CD4-positive, alpha-beta T cell treated with Interleukin-12 subunit alpha and Interleukin-12 subunit beta, for 1 hour (primary cell): ENCODE data around the gene FERMT1.

Source experiments
- DNase-seq: peaks from one replicate; pipeline ENCODE4 v3.0.0-alpha.2; 2020

FERMT1 gene, protein sequence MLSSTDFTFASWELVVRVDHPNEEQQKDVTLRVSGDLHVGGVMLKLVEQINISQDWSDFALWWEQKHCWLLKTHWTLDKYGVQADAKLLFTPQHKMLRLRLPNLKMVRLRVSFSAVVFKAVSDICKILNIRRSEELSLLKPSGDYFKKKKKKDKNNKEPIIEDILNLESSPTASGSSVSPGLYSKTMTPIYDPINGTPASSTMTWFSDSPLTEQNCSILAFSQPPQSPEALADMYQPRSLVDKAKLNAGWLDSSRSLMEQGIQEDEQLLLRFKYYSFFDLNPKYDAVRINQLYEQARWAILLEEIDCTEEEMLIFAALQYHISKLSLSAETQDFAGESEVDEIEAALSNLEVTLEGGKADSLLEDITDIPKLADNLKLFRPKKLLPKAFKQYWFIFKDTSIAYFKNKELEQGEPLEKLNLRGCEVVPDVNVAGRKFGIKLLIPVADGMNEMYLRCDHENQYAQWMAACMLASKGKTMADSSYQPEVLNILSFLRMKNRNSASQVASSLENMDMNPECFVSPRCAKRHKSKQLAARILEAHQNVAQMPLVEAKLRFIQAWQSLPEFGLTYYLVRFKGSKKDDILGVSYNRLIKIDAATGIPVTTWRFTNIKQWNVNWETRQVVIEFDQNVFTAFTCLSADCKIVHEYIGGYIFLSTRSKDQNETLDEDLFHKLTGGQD

GRCh38 chr20:6122873-6123648, at the start of gene FERMT1:
Gene FERMT1 (minus strand): TSS chr20:6123030. CDS start chr20:6119554, 3,476 bp downstream.
- DNase-seq = no peak

DNA sequence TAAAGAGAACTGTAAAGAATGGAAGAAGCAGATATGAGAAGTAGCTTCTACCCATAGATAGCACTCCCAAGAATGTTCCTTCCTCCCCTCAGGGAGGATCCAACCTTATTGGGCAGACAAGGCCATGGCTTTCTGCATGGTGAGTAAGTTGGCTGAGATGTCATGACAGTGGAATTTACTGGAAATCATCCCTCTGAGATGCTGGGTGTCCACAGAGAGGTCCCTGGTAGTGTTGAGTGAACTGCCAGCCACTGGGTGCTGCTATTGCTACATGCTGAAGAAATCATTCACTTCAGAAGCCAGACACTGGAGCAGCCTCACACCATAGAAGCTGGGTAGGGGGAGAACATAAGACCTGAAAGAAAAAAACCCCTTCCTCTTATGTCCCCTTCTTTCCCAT, 46.4 kb upstream of the FERMT1 start:
- DNase-seq = no peak

DNA sequence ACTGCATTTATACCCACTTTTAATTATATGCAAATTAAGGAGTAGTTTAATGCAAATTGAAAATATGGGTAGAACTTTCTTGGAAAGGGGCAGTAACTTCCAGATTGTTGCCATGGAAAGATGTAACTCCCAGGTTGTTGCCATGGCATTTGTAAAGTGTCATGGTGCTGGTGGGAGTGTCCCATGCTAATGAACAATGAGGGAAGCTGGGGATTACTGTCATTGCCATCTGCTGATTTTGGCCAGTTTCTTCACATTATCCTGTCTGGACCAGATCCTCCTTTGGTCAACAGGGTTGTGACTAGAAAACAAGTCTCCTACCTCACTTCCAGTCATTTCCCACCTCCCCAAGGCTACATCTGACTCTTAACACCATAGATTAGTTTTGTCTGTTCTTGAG, 45.4 kb upstream of the FERMT1 start:
- no peak for DNase-seq

DNA sequence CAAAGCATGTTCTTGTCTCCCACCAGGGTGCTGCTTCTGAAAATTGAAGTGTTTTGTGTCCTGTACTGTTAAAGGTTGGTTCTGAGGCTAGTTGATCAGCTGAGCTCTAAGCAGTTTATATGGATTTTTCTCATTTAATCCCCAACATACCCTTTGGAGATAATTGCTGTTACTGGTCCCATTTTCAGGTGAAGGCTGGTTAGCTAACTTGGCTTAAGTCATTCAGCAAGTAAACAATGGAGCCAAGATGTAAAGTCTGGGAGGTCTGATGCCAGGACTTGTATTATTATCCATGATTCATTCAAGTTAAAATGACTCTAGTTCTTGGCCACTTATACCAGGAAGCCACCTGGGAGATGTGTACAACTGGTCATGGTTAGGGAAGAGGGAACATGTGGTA, 42.5 kb upstream of the FERMT1 start:
- no peak for DNase-seq

DNA sequence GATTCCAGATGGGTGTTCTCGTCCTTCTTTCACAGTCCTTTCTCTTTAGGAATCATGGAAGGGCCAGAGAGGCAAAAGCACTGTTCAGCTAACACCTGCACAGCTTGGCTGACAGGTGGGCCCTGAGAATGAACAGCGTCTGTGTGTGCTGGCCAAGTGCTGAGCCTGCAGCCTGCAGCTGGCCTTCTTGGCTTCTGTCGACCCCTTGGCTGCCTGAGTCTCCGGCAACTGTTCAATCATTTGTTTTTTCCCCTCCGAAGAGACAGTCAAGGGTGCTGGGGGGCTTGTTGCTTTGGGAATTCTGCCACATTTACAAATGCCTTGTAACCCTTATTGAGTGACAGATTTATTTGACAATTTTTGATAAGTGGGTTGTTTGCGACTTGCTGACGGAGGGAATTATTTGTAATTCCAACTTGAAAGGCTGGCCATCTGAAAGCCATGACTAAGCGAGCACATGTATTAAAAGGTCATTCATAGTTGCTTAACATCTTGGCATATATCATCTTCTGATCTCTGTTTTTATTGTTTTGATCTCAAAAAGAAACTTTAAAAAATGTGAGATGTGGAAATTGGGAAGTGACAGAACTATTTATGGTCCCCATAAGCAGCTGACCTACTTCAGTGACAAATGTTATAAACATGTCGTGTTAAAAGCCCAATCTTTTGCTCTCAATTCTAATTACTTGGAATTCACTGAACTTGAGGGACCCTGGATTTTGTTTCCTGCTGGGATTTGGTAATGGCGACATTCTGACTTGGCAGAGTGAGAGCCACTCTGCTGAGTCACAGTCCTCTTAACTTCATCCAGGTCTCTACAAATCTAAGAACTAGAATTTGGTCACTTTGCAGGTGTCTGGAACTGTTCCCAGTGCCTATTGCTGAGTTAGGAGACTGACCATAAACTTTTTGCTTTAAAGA, 41.9 kb upstream of the FERMT1 start:
- DNase-seq = no peak

- DNase-seq = no peak
These were observed 37.9 kb upstream of the FERMT1 start for GRCh38 chr20:6160736-6161135.

- no peak for DNase-seq
These were observed 34.5 kb upstream of the FERMT1 start for GRCh38 chr20:6157345-6157744.

DNA sequence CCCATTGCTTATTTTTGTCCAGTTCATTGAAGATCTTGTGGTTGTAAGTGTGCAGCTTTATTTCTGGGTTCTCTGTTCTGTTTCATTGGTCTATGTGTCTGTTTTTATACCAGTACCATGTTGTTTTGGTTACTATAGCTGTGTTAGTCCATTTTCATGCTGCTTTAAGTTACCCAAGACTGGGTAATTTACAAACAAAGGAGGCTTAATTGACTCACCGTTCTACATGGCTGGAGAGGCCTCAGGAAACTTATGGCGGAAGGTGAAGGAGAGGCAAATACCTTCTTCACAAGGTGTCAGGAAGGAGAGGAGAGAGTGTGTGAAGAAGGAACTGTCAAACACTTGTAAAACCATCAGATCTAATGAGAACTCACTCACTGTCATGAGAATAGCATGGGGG, 29.9 kb upstream of the FERMT1 start:
- DNase-seq = no peak

DNA sequence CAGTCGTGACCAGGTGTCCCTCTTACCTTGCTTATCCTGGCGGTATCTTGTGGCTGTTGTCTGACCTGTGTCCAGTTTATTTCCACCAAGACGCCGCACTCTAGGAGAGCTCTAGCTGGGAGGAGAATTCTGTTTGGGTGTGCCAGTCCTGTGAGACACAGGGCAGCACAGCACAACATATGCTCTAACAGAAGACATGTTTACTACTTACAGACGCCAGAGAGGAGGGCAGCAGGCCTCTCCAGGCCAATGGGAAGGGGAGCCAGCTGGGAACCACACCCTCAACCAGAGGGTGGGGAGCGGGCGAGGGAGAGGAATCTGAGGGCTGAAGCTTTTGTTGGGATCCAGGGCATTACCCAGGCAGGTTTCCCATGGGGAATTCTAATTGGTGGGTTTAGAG, 25.2 kb upstream of the FERMT1 start:
- DNase-seq = no peak

DNA sequence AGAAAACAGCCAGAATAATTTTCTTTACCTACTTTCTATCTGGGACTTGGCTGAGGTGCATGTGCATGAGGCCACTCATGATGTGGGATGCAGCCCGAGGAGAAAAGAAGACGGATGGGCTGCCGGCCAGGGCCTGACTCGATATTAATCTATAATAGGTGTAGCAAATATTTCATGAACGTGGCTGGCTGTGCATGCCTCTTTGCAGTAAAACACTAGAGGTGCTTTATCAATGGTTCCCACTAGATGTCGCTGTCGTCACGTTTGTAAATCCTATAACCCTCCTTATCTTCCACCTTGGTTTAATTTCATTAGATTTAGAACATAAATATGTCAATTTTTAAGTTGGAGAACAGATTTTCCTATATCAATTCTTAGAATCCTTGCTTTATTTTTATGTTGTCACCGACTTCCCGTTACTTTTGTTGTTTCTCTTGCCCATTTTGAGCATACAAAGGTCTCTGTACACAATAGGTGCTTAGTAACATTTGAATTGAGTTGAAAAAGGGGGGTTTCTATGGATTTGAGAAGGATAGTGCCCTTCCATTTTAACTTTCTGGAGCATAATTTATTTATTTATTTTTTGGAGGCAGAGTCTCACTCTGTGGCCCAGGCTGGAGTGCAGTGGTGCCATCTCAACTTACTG, 19.6 kb upstream of the FERMT1 start:
- peak; percentile 41 for DNase-seq

GRCh38 chr20:6140947-6141346, 18.1 kb upstream of the FERMT1 start:
- DNase-seq = no peak

- DNase-seq = no peak
These were observed 12.5 kb upstream of the FERMT1 start for GRCh38 chr20:6135347-6135746.

DNA sequence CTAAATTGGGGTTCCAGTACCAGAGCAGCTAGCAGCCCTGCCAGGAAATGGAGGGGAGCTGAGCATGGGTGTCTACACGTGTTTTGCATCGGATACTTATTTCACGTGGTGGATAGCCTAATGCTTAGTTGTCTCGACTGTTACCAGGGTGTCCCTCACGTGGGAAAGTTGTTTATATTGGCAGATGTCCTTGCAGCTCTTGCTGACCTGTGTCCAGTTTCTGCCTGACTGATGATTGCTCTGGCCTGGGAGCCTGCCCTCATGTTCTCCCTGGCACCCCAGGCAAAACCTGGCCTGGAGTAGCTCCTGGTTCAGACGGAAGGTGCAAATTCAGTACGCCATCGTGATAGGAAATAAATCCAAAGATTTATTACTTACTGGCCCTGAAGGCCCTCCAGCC, 11.8 kb upstream of the FERMT1 start:
- no peak for DNase-seq

DNA sequence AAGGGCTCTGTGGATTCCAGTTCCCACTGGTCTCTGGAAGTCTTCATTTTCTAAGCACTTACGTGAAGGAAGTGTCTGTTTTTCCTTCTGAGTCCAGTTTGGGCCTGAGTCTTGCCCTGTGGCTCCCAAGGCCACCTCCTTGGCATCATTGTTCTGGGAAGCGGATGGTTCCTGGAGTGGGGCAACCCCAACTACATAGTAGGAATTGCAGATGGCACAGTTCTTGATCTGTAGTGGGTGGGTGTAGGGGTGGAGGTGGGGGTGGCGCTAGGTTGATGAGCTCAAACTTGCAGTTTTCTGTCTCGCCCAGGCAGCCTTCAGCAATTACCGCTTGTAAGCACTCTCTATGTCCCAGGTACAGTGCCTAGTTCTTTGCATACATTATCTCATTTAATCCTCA, 7.2 kb upstream of the FERMT1 start:
- no peak for DNase-seq

GRCh38 chr20:6127825-6128224, 5.0 kb upstream of the FERMT1 start:
- no peak for DNase-seq

GRCh38 chr20:6126846-6127245, 4.0 kb upstream of the FERMT1 start:
- no peak for DNase-seq

- DNase-seq = no peak
These were observed 802 bp upstream of the FERMT1 start for GRCh38 chr20:6123649-6124014.

DNA sequence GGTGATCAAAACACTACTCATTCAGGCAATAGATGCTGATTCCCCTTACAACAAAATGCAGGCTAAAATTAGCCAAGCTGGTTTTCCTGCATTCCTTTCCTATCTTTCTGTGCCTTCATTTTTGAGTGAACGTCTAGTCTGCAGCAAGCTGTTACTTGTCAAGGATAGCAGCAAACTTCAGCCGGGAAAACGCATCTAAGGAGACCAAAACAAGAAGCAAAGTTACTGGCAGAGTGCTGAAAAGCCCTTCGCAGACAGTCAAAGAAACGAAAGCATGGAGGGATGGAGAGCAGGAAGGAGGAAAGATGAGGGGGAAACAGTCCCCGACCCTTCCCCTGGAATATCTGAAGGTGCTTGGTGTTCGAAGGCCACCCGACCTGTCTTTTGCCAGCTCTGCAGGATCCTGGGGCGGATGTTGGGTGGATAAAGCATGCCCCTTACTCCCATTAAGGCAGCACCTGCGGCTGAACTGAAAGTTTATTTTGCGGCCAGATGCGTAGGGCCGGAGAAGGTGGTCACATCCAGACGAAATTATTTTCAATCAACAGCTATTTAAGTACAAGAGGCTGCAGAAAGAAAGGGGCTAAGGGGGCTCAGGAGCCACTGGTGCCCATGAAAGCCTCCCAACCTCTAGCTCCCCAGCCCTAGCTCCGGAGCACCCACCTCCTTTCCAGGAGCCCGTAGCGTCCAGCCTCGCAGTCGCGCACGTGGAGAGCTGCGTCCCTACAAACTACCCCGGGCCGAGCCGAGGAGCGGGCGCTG, 538 bp downstream of the FERMT1 start:
- no peak for DNase-seq

DNA sequence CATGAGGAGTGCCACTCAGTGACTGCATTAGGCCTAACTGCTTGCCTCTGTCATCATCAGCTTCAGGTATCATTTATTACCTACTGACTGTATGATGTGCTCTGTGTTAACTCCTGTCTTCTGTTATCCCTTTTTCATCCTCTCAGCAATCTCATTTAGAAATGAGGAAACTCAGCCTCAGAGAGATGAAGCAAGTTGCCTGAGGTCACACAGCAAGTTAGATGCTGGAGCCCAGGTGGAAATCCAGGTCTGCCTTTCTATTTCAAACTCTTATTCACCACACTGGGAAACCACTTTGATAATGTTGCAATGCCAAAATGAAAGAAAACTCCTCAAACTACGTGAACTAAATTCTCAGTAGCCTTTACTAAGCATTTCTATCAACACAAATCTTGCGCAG, 1.3 kb downstream of the FERMT1 start:
- no peak for DNase-seq

- no peak for DNase-seq
These were observed 2.3 kb downstream of the FERMT1 start for GRCh38 chr20:6120491-6120988.

GRCh38 chr20:6116758-6117157, 6.1 kb downstream of the FERMT1 start:
- DNase-seq = no peak
